HG03342 (cell line): Measurements from ENCODE around the gene KCNQ5.
A peak's percentile ranks its signal among the peaks of the same experiment; 100 is the strongest.
"Not testable (repeated sequence)": the region's sequence is repeated elsewhere in the genome, so short reads cannot be mapped to it uniquely, and the experiment has no call there.

ENCODE experiments used
- ATAC-seq: cut with Tn5 transposase; IDR thresholded peaks from one replicate; pipeline ENCODE4 v1.9.1; 2021; ENCODE audit warnings: mild to moderate bottlenecking, moderate library complexity; ENCODE audit not compliant: unreplicated experiment

KCNQ5 gene

GRCh38 chr6:72621291-72622093, at the start of gene KCNQ5:
TSS of gene KCNQ5 (plus strand) at chr6:72622064.
- peak; percentile 22 for ATAC-seq

GRCh38 chr6:72579865-72580264, 42.0 kb upstream of the KCNQ5 start:
- no peak for ATAC-seq

- peak; percentile 49 for ATAC-seq
Measured at GRCh38 chr6:72580281-72580940, 41.5 kb upstream of the KCNQ5 start.

DNA sequence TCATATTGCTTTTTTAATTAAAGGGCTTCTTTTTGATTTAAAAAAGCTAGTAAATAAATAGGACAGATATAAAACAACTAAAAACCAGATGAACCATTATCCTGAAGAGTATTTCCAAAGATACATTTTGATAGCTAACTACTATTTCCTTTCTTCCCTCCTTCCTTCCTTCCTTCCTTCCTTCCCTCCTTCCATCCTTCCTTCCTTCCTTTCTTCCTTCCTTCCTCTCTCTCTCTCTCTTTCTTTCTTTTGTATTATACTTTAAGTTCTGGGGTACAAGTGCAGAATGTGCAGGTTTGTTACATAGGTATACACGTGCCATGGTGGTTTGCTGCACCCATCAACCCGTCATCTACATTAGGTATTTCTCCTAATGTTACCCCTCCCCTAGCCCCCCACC, 40.9 kb upstream of the KCNQ5 start:
- ATAC-seq, result not testable (repeated sequence)

- no peak for ATAC-seq
Measured at GRCh38 chr6:72588155-72588554, 33.7 kb upstream of the KCNQ5 start.

- no peak for ATAC-seq
Measured at GRCh38 chr6:72589096-72589495, 32.8 kb upstream of the KCNQ5 start.

DNA sequence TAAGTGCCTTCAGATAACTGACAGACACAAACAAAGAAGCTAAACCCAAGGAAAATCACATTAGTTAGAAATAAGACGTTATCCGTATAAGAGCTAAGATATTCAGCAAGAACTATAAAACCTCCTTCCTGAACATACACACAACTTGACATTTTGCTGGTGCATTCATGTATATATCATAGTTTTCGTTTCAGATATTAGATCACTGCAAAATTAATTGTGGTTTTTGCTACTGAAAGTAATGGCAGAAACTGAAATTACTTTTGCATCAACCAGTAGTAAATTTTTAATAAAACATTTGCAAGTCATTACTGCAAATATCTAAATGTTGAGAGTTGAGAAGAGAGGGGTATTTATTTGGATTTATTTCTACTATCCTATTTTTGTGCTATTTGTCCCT, 26.1 kb upstream of the KCNQ5 start:
- peak; percentile 44 for ATAC-seq

DNA sequence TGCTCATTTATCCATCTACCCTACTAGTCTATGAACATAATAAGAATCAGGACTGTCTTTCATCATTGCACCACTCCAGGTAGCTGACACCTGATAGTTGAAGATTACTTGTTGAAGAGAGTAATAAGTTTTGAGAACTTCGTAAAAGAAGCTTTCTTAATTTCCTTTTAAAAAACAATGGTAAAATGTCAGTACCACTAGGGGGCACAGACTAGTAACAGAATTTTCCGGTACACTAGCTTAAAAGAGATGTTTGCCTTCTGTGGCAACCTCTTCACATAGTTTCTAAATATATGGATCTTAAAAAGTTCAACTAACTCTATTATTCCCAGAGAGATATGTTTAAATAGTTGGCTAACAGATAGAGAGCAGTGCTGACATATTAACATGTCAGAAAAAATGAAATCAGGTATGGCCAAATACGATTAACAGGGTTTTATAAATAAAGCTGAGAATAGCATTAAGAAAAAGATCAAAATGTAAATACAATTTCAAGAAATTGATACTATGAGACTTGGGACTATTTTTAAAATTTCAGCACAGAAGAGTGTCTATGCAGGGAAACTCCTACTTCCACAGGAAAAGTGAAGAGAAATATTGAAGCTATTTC, 5.4 kb upstream of the KCNQ5 start:
- no peak for ATAC-seq

GRCh38 chr6:72617721-72618120, 4.1 kb upstream of the KCNQ5 start:
- ATAC-seq, result no peak

DNA sequence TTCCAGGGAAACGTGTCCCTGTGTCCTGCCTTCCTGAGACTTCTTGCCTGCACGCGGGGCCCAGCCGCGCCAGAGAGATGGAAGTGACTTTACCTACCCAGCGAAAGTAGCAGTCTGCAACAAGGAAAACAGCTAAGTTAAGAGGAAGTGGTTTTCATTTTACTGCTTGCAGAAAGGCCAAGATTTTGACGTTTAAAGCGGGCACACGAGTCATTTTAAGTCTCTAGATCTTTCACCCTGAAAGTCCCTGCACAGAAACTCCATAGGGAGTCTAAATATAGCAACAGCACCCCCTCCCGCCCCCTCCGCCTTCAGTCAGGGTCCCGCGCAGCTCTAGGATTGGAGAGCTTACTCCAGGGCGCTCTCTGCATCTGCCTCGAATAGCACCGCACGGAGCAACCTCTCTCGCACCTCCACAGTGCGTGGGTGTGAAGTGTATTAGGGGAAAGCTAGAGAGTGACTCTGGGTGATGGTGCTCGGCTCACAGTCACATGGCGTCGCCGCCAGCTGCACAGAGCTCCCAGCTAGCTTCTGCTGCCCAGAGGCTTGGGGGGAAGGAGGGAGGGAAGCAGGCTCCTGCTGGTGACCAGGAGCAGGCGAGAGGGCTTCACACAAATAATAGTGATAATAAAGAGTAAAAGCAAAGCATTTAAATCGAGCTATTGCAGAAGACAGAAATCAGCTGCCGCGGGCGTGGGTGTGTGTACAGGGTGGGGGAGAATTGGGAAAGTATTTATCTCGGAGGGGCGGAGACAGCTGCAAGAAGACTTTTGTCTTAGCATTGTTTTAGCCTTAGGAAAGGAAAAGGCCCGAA, 1.8 kb upstream of the KCNQ5 start:
- ATAC-seq, result peak; percentile 53

GRCh38 chr6:72620871-72621290, 983 bp upstream of the KCNQ5 start:
- no peak for ATAC-seq

DNA sequence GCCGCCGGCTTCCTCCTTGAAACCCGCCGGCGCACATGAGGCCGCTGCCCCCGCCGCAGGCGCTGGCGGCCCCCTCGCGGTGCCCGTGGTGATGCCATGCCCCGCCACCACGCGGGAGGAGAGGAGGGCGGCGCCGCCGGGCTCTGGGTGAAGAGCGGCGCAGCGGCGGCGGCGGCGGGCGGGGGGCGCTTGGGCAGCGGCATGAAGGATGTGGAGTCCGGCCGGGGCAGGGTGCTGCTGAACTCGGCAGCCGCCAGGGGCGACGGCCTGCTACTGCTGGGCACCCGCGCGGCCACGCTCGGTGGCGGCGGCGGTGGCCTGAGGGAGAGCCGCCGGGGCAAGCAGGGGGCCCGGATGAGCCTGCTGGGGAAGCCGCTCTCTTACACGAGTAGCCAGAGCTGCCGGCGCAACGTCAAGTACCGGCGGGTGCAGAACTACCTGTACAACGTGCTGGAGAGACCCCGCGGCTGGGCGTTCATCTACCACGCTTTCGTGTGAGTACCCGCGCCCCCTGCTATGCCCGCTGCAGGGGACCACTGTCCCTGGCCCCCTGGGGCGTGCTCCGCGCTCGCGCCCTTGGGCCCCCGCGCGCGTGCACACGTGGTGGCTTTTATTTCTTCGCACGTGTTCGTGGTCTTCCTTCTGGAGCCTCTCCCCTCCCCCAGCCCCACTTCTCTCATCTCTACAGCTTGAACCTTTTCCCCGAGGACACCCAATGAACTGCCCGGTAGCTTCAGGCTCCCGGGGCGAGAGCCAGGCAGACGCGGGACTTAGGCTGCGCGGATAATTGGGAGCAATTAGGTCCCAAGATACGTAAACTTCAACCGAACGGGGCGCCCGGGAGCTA, 453 bp downstream of the KCNQ5 start:
- peak; percentile 28 for ATAC-seq

- no peak for ATAC-seq
Measured at GRCh38 chr6:72623808-72624207, 1.9 kb downstream of the KCNQ5 start.

- no peak for ATAC-seq
Measured at GRCh38 chr6:72624557-72625160, 2.8 kb downstream of the KCNQ5 start.

DNA sequence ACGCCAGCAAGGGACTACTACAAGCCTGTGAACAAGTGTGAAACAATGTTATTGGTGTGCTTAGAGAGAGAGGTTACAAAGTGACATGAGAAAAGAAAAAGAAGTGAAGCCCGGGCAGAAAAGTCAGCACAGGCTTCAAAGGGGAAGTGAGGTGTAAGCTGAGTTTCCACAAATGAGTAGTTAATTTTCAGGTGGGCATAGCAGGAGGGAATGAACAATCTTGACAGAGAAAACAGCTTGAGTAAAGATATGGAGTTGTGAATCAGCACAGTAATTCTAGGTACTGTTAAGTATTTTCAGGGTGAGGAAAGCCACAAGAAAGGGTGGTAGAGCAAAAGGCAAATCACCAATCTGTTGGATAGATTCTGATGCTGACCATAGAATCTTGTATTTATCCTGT, 4.3 kb downstream of the KCNQ5 start:
- ATAC-seq, result peak; percentile 46

DNA sequence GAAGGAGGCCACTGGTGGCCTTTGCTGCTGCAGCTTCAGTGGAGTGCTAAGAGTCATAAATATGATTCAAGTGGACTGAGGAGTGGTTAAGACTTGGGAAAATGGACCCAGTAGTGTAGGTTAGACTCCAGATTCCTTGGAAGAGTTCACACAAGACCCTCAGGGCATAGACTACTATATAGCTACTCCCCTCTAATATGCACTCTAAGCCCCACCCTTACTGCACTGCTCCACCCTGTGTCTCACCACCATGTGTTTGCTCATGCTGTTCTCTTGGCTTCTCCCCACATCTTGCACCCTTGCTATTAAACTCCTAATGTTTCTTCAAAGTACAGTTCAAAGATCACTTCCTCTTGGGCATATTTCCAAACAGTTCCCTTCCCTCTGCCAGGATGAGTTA, 5.7 kb downstream of the KCNQ5 start:
- ATAC-seq, result no peak

- no peak for ATAC-seq
Measured at GRCh38 chr6:72631480-72631879, 9.6 kb downstream of the KCNQ5 start.

GRCh38 chr6:72635636-72636035, 13.8 kb downstream of the KCNQ5 start:
- no peak for ATAC-seq

- peak; percentile 91 for ATAC-seq
Measured at GRCh38 chr6:72636215-72636614, 14.4 kb downstream of the KCNQ5 start.

- no peak for ATAC-seq
Measured at GRCh38 chr6:72636786-72637185, 14.9 kb downstream of the KCNQ5 start.
